GM12891 (cell line): ENCODE measurements around the gene CX3CL1.
"Not testable (repeated sequence)": the region's sequence is repeated elsewhere in the genome, so short reads cannot be mapped to it uniquely, and the experiment has no call there.

Experiments
- DNase-seq: peaks from one replicate; pipeline ENCODE4 v3.0.0; 2011; ENCODE audit warnings: low spot score; ENCODE audit not compliant: insufficient read length
- FAIRE-seq: peaks from 2 replicates; lab custom pipeline; 2011; peaks lifted over from hg19 to GRCh38; lab: Jason Lieb, UNC
- PAX5 ChIP-seq: IDR thresholded peaks from 2 replicates; pipeline ENCODE4 v1.6.1; 2011; ENCODE audit warnings: low read length, moderate library complexity, mild to moderate bottlenecking; ENCODE audit not compliant: insufficient read depth, severe bottlenecking
- POLR2A ChIP-seq: IDR thresholded peaks from 2 replicates; pipeline ENCODE4 v1.6.1; 2011; ENCODE audit warnings: low read depth, low read length, control low read depth
- POLR2AphosphoS5 ChIP-seq: IDR thresholded peaks from 2 replicates; pipeline ENCODE4 v1.6.1; 2011; ENCODE audit warnings: low read depth, low read length, control low read depth
- POU2F2 ChIP-seq: IDR thresholded peaks from 2 replicates; pipeline ENCODE4 v1.6.1; 2011; ENCODE audit warnings: low read depth, mild to moderate bottlenecking, control low read depth, low read length, moderate library complexity
- SPI1 ChIP-seq: IDR thresholded peaks from 2 replicates; pipeline ENCODE4 v1.6.1; 2011; ENCODE audit warnings: low read depth, low read length, control low read depth
- TAF1 ChIP-seq: IDR thresholded peaks from 2 replicates; pipeline ENCODE4 v1.6.1; 2011; ENCODE audit warnings: low read depth, low read length, control low read depth

CX3CL1 gene

DNA sequence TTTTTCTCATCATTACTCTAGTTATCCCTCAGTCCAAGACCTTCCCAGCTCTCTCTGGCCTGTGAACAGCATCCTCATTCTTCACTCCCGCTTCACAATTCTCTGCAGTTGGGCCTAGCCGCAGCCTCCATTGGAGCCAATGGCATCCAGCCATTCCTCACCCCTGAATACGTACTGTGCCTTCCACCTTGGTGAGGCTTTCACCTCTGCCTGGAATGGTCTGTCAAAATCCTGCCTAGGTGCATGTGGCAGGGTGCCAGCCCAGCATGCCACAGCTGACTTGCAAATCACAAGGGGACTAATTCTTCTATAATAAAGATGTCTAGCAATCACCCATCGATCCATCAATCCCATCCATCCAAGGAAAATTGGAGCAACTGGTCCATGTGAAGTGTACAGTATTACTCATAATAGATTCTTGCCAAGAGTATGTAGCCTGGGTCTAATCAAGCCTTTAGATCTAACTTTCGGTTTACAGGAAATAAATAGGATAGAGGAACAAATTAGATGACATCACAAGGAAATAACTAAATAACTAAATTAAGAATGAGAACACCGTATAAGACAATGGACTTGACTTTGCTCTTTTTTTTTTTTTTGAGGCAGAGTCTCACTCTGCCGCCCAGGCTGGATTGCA is 5.1 kb upstream of the CX3CL1 start:
- DNase-seq (no peak), FAIRE-seq (no peak)
- TF ChIP-seq POLR2A (no peak), POLR2AphosphoS5 (no peak), TAF1 (no peak), SPI1 (no peak), POU2F2 (no peak)

DNA sequence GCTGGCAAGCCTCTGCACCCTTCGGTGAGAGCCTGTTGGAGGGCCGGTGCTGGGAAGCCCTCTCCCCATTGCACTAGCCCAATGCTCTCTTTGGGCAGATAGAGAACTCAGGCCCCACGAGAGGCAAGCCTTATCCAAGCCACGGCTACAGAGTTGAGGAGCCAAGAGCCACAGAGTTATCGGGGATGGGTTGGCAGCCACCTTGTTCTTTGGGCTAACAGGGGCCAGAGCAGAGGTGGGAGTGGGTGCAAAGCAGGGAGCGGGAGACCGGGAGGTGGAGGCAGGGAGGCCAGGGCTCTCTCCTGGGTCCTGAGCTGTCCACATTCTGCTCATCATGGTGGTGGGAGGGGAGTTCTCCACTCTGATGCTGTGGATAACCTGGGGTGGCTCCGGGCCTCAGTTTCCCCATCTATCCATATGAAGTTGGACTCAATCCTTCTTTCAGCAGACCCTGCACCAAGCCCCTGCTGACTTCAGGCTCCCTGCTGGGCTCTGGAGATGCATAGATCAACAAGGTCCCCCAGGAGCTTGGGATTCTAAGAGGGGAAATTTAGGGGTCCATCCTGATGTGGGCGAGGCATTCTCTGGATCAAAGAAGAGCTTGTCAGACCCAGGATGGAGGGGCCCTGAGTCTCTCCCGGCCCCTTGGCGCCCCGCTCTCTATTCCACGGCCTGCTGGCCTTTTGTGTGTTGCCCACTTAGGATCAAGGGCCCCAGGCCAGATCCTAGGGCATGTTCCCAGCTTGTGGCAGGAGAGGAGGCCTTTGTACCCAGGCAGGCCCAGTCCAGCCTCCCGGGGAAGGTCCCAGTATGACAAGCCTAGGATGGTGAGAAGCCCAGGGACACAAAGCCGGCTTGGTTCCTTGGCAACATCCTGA is 557 bp upstream of the CX3CL1 start:
- no peak for DNase-seq
- FAIRE-seq = no peak
- TF ChIP-seq POLR2AphosphoS5 (no peak), PAX5 (no peak), POLR2A (no peak), SPI1 (no peak), POU2F2 (no peak), TAF1 (no peak)

DNA sequence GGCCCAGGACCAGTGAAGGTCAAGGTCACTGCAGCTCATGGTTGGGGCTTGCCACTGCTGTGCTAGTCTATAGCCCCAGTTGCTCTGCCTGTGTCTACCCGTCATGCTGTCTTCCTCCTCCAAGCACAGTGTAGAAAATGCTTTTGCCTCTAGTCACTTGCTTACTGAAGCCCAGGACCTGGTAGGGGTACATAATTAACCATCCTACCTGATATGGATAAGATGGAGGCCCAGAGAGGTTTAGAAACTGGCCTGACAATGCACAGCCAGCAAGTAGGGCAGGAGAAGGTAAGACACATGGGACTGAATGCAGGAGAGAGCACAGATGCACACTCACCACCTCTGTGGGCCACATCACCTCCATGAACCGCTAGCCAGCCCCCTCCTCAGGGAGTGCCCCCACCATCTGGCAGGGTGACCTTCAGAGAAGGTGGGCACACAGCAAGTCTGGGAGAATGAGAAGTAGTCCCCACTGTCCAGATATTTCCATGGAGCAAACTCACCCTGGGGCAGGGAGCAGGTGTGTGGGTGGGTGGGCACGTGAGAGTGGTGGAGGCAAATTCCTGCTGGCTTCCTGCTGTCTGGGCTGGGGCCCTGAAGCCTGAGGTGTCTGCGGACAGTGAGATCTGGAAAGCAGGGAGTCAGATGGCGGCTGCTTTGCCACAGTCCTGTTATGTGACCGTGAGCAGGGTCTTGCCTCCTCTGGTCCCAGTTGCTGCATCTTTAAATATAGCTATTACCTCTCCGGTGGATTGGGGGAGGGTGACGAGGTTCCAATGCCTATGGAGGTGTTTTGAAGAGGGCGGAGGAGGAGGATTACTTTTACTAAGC is 1.0 kb downstream of the CX3CL1 start:
- TF ChIP-seq POLR2AphosphoS5 = no peak
- TF ChIP-seq POLR2A = no peak
- no peak for TF ChIP-seq PAX5
- TF ChIP-seq SPI1 = no peak
- TF ChIP-seq POU2F2 = no peak
- TF ChIP-seq TAF1 = no peak
- FAIRE-seq = peak; percentile 9
- DNase-seq = no peak

DNA sequence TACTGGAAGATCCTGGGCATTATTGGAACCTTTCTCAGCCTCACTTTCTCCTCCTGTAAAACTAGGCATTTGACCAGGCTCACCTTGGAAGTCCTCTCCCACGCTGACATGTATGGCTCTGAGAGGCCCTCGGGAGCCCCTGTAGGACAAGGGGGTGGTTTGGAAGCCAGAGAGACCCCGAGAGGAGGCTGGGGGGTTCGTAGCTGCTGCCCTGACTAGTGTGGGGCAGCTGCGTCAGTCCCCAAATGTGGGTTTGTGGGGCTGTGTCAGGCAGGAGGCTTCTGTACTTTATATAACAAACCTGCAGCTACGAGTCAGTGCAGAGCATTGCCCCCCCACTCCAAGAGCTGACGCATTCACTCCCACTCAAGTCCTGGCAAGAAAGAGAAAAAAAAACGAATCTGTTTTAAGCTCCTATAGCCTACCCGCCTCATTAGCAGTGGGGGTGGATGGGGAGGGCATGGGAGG is 1.8 kb downstream of the CX3CL1 start:
- DNase-seq = no peak
- no peak for FAIRE-seq
- TF ChIP-seq POLR2A (no peak), PAX5 (no peak), SPI1 (no peak), POU2F2 (no peak), TAF1 (no peak), POLR2AphosphoS5 (no peak)

DNA sequence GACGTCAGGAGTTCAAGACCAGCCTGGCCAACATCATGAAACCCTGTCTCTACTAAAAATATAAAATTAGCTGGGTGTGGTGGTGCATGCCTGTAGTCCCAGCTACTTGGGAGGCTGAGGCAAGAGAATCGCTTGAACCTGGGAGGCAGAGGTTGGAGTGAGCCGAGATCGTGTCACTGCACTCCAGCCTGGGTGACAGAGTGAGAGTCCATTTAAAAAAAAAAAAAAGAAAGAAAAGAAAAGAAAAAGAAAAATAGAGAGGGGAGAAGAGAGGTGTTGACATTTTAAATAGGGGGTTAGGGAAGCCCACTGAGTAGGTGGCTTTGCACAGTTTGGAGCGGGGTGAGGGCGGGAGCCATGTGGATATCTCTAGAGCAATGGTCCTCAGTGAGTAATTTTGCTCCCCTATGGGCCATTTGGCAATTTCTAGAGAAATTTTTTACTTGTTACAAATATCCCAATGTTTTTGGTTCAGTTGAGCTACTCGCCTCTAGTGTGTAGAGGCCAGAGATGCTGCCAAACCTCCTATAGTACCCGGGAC is 2.7 kb downstream of the CX3CL1 start:
- DNase-seq, FAIRE-seq: not testable (repeated sequence)

DNA sequence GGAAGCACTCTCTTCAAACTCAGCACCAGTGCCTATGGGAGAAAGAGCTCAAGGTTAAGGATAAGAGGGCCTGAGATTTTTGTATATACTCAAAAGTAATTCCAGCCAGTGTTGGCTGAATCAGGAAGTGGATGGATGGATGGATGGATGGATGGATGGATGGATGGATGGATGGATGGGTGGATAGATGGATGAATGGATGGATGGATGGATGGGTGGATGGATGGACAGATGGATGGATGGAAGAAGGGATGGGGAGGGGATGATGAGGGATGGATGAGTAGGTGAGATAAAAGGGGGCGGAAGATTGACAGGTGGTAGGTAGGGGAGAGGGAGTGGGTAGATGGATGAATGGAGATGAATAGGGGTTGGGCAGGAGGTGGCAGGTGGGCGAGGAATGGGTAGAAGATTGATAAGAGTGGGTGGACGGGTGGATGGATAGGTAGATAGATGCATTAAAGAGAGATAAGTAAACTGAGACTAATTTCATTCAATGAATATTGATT is 4.1 kb downstream of the CX3CL1 start:
- no peak for DNase-seq
- no peak for FAIRE-seq
- TF ChIP-seq POLR2AphosphoS5 = no peak
- TF ChIP-seq SPI1 = no peak
- no peak for TF ChIP-seq PAX5
- TF ChIP-seq POU2F2 = no peak
- TF ChIP-seq TAF1 = no peak
- no peak for TF ChIP-seq POLR2A

DNA sequence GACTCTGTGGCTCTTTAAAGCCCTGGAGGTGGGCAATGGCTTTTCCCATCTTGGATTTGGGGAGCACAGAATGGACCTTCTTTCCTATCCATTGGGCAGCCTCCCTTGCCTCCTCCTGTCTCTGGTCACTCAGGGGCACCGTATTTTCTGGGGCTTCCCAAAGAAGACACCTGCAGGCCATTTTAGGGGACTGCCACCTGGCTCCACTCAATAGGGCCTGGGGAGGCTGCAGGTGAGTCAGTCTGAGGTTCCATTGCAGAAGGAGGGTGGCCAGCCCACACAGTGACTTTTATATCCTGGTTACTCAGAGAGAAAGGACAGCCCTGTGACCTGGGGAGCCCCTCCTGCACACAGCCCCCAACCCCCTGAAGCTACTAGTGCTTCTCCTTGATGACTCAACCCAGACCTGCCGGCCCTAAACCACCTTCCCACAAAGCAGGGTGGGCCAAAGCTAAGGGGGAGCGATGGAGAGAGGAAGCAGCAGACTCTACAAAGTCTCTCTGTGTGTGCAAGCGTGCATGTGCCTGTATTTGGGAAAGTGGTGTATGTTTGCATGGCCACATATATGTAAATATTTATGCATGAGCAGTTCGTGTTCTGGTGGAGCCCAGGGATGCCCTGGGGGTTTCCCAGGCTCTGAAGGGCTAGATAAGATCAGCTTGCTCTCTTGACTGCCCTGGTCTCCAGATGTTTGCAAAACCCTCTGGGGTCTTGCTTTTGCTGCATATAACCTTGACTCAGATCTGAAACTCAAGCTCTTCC is 5.0 kb downstream of the CX3CL1 start:
- DNase-seq (peak; percentile 75), FAIRE-seq (peak; percentile 93)
- no peak for TF ChIP-seq TAF1
- TF ChIP-seq POU2F2 = peak; percentile 97
- peak; percentile 76 for TF ChIP-seq PAX5
- peak; percentile 48; the same call in 1 of the 2 replicates for TF ChIP-seq SPI1
- TF ChIP-seq POLR2A = no peak
- TF ChIP-seq POLR2AphosphoS5 = no peak; the same call in 1 of the 2 replicates

DNA sequence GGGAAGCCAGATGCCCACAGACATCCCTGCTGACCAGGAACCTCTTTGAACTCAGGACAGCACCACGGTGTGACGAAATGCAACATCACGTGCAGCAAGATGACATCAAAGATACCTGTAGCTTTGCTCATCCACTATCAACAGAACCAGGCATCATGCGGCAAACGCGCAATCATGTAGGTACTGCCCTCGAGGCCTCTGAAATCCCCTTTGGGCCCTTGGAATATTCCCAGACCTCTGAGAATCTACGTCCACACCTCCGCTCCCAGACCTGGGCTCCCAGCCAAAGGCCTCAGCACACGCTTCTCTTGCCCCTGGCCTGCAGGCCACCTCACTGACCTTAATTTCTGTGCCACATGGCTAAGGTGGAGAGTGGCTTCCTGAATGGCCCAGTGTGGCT is 7.3 kb downstream of the CX3CL1 start:
- DNase-seq = no peak
- TF ChIP-seq SPI1 (no peak), POU2F2 (no peak), TAF1 (no peak), PAX5 (no peak), POLR2AphosphoS5 (no peak), POLR2A (no peak)
- FAIRE-seq = no peak
